NCI-H146 treated with DMSO at 0.1 percent for 48 hours (cell line): ENCODE measurements around the gene KCTD4.
"Not testable (repeated sequence)": the region's sequence is repeated elsewhere in the genome, so short reads cannot be mapped to it uniquely, and the experiment has no call there.

Source experiments
- DNase-seq: peaks from one replicate; lab custom pipeline; 2025; ENCODE audit not compliant: unreplicated experiment; lab: John Stamatoyannopoulos, UW

The KCTD4 gene

GRCh38 chr13:45200701-45201232, at the start of gene KCTD4:
KCTD4 (minus strand) TSS chr13:45201045; CDS start chr13:45194567, 6,478 bp downstream.
- DNase-seq: no peak

- DNase-seq: no peak
Observed at GRCh38 chr13:45249662-45250061, 48.8 kb upstream of the KCTD4 start.

- DNase-seq: not testable (repeated sequence)
Observed at GRCh38 chr13:45244736-45245135, 43.9 kb upstream of the KCTD4 start.

GRCh38 chr13:45243077-45243476, 42.2 kb upstream of the KCTD4 start:
- DNase-seq: no peak

GRCh38 chr13:45242524-45242923, 41.7 kb upstream of the KCTD4 start:
- no peak for DNase-seq

- DNase-seq: no peak
Observed at GRCh38 chr13:45242070-45242469, 41.2 kb upstream of the KCTD4 start.

GRCh38 chr13:45240143-45240542, 39.3 kb upstream of the KCTD4 start:
- DNase-seq: no peak

- DNase-seq: no peak
Observed at GRCh38 chr13:45238945-45239795, 38.3 kb upstream of the KCTD4 start.

GRCh38 chr13:45232591-45232990, 31.7 kb upstream of the KCTD4 start:
- no peak for DNase-seq

- peak; percentile 63 for DNase-seq
Observed at GRCh38 chr13:45231722-45232121, 30.9 kb upstream of the KCTD4 start.

- DNase-seq: no peak
Observed at GRCh38 chr13:45231305-45231704, 30.5 kb upstream of the KCTD4 start.

GRCh38 chr13:45229172-45229571, 28.3 kb upstream of the KCTD4 start:
- DNase-seq: no peak

GRCh38 chr13:45228002-45228401, 27.2 kb upstream of the KCTD4 start:
- DNase-seq: no peak

- DNase-seq: no peak
Observed at GRCh38 chr13:45226024-45226423, 25.2 kb upstream of the KCTD4 start.

GRCh38 chr13:45225370-45225769, 24.5 kb upstream of the KCTD4 start:
- no peak for DNase-seq

GRCh38 chr13:45224176-45224575, 23.3 kb upstream of the KCTD4 start:
- DNase-seq: no peak

GRCh38 chr13:45222919-45223318, 22.1 kb upstream of the KCTD4 start:
- no peak for DNase-seq

GRCh38 chr13:45222516-45222915, 21.7 kb upstream of the KCTD4 start:
- no peak for DNase-seq

- no peak for DNase-seq
Observed at GRCh38 chr13:45220403-45220802, 19.6 kb upstream of the KCTD4 start.

GRCh38 chr13:45219938-45220375, 19.1 kb upstream of the KCTD4 start:
- no peak for DNase-seq

- DNase-seq: no peak
Observed at GRCh38 chr13:45219123-45219891, 18.5 kb upstream of the KCTD4 start.

GRCh38 chr13:45218689-45219088, 17.8 kb upstream of the KCTD4 start:
- no peak for DNase-seq
